GM12875 (cell line): ENCODE measurements around the gene POLD3.

ENCODE experiments used
- H3K4me3 ChIP-seq: one replicate; pipeline ENCODE4 v1.5.1; 2011; ENCODE audit warnings: low read depth, low read length, control low read depth
- TF ChIP-seq, protein P1 (sequence below): IDR thresholded peaks from 2 replicates; pipeline ENCODE4 v1.5.1; 2011; ENCODE audit warnings: low read depth, mild to moderate bottlenecking, control low read depth, inconsistent platforms, low read length, moderate library complexity, borderline replicate concordance; ENCODE audit not compliant: insufficient read depth

POLD3 gene

DNA sequence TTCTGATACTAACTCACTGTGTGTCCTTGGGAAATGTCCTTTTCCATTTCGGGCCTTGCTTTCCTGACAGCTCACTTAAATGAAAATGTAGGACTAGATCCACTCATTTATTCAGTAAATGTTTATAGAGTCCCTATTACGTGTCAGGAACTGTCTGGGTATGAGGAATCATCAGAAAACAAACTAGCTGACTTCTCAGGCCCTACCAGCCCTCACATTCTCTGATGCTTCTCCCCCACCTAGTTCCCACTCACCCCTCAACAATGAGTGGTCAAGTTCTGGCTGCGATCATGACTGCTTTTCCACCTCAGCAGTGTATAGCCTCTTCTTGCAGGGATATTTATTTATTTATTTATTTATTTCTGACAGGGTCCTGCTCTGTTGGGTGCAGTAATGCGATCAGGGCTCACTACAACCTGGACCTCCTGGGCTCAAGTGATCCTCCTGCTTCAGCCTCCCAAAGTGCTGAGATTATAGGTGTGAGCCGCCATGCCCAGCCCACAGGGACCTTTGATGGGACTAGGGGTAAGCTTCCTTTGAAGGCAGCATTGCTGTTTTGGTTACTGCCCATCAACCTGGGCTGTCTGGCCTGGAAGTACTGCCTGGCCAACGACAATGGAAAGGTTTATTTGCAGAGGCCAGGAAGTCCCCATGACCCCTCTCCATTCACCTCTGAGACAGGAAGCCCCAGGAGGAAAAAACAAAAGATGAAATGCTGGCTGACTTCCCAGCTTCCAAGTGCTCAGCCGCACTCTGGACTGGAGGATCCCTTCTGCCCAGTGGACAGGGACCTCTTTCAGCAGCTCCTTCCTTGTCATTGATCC lies 33.1 kb upstream of the POLD3 start:
- TF ChIP-seq, protein P1, sequence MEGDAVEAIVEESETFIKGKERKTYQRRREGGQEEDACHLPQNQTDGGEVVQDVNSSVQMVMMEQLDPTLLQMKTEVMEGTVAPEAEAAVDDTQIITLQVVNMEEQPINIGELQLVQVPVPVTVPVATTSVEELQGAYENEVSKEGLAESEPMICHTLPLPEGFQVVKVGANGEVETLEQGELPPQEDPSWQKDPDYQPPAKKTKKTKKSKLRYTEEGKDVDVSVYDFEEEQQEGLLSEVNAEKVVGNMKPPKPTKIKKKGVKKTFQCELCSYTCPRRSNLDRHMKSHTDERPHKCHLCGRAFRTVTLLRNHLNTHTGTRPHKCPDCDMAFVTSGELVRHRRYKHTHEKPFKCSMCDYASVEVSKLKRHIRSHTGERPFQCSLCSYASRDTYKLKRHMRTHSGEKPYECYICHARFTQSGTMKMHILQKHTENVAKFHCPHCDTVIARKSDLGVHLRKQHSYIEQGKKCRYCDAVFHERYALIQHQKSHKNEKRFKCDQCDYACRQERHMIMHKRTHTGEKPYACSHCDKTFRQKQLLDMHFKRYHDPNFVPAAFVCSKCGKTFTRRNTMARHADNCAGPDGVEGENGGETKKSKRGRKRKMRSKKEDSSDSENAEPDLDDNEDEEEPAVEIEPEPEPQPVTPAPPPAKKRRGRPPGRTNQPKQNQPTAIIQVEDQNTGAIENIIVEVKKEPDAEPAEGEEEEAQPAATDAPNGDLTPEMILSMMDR = no peak
- H3K4me3 ChIP-seq = no peak overlapping the region

GRCh38 chr11:74559934-74560309 lies 32.5 kb upstream of the POLD3 start:
- H3K4me3 ChIP-seq = no peak overlapping the region
- TF ChIP-seq, protein P1 = no peak

GRCh38 chr11:74566146-74566960 lies 26.0 kb upstream of the POLD3 start:
- TF ChIP-seq, protein P1 = no peak
- no peak overlapping the region for H3K4me3 ChIP-seq

DNA sequence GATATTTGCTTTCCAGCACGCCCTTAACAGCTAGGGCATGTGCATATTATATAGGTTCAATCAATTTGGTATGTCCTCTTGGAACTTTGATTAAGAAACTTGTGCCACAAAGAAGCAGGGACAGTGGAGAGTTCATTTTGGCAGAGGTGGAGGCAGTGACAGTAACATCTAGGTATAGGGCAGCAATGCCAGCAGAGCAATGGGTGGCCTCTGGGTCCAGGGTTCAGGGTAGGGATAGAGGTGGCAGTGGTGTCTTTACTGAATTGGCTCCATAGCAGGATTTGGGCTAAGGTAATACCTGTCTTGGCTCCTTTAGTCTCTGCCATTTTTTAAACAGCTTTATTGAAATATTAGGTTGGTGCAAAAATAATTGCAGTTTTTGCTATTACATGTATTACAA lies 24.4 kb upstream of the POLD3 start:
- TF ChIP-seq, protein P1 = no peak

GRCh38 chr11:74570266-74571061 lies 21.9 kb upstream of the POLD3 start:
- TF ChIP-seq, protein P1 = peak; percentile 54
- no peak overlapping the region for H3K4me3 ChIP-seq

More for the DNA sequence above, 24.4 kb upstream of the POLD3 start:
- no peak overlapping the region for H3K4me3 ChIP-seq

DNA sequence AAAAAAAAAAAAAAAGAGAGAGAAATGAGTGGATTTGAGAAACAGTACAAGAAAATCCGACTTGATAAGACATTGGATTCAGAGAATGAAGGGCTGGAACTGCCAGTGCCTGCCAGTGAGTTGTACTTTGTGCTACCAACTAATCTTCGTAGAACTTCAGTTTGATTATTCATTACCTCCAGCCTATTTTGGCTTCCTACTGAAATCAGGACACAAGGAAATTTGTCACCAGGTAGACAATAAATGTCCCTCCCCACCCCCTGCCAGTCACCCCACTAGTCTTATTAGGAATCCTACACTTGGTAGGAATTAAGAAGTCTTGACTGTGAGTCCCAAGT lies 21.4 kb upstream of the POLD3 start:
- TF ChIP-seq, protein P1 = no peak
- no peak overlapping the region for H3K4me3 ChIP-seq
